HG02571 (cell line): ENCODE measurements around the gene SLC8A1.

ENCODE experiments used
- ATAC-seq: cut with Tn5 transposase; IDR thresholded peaks from one replicate; pipeline ENCODE4 v1.9.1; 2021; ENCODE audit warnings: mild to moderate bottlenecking, moderate library complexity; ENCODE audit not compliant: unreplicated experiment

SLC8A1 gene

GRCh38 chr2:40451918-40452605 lies at the start of gene SLC8A1:
Gene SLC8A1 (minus strand): TSS chr2:40452090.
- ATAC-seq = no peak

DNA sequence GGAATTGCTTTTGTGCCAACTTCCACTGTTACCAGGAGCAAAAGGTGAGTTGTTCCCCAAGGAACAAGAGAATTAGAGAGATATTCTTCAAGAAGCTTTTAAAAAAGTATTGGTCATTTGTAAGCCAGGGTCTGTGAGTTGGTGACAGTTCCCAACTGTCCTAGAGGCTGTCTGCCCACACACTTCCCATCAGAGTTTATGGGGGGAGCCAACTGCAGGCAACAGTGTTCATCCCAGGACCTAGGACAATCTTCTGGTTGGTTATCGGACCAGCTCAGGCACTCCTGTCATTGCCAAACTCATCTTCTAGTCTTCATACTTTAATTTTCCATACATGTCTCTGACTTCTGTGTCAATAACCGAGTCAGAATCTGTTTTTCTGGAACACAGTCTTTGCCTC lies 47.5 kb upstream of the SLC8A1 start:
- no peak for ATAC-seq

DNA sequence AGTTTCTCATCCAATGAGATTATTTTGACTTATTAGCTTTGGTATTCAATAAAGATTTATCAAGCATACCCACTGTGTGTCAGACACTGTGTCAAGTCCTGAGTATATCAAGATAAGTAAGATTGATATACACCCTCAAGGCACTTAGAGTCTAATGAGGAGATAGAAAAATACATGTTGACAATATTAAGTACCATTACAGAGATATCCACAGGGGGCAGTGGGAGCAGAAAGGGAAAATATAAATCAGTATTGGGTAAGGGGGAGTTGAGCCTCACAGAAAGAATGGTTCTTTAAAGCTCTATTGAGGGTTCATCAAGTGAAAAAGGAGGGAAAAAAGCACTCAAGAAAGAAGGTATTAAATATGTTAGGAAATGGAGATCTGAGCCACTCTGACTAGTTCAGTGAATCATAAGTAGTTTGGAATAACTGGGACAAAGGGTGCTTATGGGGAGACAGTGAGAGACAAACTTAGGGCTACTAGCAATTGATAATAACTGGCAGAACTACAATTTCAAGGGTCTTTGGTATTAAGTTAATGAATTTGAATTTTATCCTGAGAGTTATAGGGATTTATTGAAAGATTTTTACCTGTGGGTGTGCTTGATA lies 45.5 kb upstream of the SLC8A1 start:
- ATAC-seq = no peak

- ATAC-seq = no peak
These were observed 37.7 kb upstream of the SLC8A1 start for GRCh38 chr2:40489678-40489960.

DNA sequence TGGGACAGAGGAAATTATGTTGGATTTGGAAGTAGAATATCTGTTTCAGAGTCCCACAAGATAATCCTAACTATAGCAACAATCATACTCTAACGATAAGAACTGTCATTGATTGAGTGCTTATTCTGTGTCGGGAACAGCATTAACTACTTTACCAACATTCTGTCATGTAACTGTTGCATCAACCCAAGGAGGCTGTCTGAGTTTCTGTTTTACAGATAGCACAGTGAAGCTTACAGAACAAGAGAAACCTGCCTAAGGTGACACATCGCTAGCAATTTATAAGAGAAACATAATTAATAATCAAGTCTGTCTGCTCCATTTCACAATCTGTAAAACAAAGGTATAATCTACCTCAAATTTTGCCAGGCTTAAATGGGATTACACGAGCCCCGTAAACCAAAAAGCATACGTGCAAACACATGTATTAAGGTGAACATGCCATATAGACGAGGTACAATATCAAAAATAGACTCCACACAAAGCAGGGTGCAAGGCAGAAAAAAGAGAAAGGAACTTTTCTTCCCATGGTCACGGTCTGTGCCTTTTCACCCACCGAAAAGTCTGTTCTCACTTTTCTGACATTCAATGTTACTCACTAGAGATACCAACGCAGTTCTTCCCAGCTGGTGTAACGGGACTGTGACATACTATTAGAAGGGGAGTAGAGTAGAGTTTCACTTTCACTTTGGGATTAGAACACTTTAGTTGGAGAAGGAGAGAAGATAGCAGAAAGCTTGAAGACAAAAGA lies 37.2 kb upstream of the SLC8A1 start:
- ATAC-seq = no peak

DNA sequence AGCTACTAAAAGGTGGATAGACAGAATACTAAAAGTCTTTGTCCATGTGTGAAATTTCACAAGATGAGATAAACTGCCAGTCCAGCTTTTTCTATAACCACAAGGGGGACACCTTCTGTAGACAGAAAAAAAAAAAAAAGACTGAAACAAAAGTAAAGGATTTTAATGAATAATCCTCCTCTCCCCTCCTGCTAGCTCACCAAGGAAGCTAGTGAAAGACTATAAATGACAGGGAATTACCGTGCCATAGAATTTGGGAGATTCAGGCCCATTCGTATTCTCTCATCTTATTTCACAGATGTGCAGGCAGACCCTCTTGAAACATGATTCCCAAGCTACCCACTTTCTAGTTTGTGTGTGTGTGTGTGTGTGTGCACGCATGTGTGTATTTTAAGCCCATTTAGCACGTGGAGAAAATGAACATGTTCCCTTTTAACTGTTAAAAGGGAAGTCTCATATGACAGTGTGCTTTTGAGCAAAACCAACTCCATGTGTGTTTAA lies 36.3 kb upstream of the SLC8A1 start:
- no peak for ATAC-seq

GRCh38 chr2:40487602-40488001 lies 35.7 kb upstream of the SLC8A1 start:
- ATAC-seq = no peak

- ATAC-seq = no peak
These were observed 34.0 kb upstream of the SLC8A1 start for GRCh38 chr2:40485854-40486253.

DNA sequence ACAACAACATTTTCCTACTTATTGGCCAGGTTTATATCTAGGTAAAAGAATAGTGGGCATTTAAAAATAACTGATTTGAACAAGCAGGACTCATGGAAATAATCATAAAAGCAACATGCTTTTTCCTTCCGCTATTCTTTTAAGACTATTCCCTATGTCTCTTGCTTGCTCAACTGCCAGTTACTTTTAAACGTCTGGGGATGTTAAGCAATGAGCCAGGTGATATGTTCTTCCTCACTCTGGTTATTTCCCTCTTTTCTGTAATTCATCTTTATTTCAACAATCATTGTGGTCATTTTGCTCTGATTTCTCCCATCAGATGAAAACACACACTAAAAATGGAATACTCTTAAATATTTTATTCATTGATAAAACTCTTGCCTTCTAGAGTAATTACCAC lies 33.4 kb upstream of the SLC8A1 start:
- ATAC-seq = no peak

DNA sequence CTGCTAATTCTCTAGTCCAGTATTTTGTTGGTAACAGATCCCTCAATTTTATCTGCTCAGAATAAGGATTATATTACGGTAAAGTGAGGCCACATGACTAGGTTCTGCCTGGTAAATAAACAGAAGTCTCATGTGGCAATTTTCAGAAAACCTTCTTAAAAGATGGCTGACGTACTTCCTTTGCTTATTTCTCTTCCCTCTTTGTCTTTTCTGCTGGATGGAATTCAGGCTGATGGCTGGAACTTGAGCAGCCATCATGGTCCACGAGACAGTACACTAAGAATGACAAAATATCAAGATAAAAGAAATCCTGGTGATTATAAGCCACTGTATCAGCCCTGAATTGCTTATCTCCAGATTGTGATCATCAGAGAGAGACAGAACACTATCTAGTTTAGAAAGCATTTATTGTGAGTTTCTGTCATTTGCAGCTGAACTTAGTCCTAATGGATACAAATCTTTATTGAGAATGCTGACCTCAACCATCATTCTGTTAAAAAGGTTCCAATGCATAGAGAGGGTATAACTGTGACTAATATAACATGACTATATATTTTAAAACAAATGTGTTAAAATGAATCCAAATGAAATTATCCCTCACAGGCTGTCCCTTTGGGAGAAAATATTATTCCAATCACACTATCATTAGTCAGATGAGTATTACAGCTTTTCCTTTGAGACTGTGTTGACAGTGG lies 31.8 kb upstream of the SLC8A1 start:
- no peak for ATAC-seq

- no peak for ATAC-seq
These were observed 28.7 kb upstream of the SLC8A1 start for GRCh38 chr2:40480596-40480995.

DNA sequence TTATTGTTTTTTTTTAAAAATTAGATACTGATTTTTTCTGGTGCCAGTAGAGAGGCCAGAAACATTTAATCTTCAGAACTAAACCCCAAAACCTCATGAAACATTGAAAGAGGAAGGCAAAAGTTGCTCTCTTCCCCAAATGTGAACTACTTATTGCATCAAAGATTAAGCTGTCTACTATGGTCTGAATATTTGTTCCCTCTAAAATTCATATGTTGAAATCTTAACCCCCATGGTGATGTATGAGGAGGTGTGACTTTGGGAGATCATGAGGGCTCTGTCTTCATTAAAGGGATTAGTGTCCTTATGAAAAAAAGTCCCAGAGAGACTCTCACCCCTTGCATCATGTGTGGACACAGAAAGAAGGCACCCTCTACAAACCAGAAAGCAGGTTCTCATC lies 28.2 kb upstream of the SLC8A1 start:
- no peak for ATAC-seq

DNA sequence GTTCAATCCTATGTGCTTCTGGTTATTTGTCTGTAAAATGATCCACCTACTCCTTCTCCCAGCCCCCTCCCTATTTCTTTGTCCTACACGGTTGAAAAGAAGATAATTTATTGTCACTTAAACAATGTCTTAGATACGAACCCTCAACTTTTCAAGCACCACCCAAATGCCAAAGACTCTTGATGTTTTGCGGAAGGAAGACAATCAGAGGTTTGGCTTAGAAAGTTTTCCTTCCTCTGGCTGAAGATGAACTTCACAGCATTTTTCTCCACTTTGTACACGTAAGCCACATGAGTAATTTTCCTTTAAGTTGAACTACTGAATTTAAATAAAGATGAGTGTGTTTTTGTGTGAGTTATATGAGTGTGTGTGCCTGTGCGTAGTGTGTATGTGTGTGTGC lies 25.5 kb upstream of the SLC8A1 start:
- ATAC-seq = no peak

DNA sequence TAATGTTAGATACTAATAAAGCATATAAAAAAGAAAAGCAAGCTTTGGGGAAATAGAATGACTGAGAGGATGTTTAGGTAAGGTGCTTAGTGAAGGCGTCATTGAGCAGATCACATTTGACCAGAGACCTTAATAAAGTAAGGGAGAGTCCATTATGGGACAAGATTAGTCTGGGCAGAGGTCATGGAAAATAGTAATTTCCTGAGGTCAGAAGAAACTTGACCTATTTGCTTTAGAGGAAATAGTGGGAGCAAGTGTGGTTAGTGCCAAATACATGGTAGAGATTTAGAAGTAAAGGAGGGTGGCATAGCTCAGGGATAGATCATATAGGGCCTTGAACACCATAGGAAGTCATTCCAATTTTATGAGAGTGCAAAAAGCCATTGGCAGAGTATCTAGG lies 24.5 kb upstream of the SLC8A1 start:
- no peak for ATAC-seq

DNA sequence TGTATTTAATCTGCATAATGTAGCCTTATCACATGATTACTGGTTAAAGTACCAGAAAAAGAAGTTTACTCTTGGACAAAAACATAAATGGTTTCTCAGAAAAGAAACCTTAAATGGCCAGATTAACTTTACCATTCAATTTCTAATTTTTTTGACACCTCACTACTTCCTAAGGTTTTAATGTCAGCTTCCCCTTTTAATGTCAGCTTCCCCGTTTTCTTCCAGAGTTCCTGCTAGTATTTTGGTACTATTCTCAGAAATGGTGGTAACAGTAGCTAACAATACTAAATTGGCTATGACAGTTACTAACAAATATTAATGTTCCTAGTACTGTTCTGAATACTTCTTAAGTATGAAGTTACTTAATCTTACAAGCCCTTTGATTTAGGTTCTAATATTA lies 22.4 kb upstream of the SLC8A1 start:
- ATAC-seq = no peak

- no peak for ATAC-seq
These were observed 20.0 kb upstream of the SLC8A1 start for GRCh38 chr2:40471866-40472265.

DNA sequence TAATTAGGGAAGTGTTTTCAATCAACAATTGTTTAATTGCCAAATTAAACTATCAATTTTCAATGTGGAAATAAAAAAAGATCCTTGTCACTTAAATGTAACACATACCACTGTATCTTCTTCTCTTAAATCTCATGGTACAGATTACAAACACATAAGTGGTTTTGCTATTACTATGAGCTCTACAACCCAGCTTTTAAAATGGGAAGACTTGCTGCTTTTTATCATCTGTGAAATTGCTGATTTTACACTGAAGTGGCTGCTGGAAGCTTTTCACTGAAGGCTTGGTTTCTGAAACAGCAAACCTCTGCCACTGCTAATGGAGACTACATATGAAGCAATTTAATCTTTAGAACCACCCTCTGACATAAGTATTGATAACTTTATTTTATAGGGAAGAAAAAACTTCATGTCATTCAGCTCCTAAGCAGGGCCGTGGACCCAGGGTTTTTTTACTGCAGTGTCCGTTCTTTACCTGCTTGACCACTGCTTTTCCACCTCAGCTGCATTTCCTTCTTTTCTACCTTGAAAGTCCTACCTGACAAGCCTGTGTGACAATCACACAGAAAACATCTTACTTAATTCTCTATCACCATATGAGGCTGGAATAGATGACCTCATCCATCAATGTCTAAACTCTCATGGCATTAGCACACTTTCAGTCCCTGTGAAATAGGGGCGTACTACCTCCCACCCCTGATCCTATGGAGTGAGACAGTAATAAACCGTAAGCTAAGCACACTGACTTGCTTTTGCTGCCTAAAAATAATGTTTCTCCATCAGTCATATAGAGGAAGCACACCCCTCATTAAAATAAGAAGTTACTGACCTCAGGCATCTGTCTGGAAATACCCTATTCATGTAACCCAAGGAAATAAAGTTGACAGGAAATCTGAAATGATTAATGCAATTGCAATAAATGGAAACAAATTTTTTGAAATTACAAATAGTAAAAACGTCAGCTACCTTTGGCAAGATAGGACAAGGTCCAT lies 19.2 kb upstream of the SLC8A1 start:
- no peak for ATAC-seq

DNA sequence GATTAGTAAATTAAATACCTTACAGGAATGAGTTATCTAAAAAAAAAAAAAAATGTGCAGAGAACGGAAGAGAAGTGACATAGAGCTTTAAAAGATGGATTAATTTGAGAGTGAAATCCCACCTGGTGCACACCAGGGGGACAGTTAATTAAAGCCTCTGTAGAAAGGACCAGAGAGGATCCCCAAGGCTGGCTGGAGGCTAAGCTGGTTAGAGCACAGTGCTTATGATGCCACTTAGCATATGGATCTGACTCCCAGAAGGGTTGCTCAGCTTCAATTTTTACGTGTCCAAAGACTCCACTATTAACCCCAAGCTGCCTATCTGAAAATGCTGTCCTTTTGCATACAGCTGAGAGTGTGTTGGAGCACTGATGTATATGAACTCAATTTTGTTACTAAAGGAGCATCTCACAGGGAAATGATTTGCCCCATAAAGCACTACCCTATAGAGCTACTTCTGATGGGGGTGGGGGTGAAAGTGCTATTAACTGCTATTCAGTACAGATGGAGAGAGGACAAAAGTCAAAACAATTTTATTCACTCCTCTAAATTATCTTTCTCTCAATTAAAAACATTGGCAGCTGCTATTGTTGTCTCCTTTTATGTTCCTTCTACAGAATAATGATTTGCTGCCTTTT lies 15.2 kb upstream of the SLC8A1 start:
- no peak for ATAC-seq

DNA sequence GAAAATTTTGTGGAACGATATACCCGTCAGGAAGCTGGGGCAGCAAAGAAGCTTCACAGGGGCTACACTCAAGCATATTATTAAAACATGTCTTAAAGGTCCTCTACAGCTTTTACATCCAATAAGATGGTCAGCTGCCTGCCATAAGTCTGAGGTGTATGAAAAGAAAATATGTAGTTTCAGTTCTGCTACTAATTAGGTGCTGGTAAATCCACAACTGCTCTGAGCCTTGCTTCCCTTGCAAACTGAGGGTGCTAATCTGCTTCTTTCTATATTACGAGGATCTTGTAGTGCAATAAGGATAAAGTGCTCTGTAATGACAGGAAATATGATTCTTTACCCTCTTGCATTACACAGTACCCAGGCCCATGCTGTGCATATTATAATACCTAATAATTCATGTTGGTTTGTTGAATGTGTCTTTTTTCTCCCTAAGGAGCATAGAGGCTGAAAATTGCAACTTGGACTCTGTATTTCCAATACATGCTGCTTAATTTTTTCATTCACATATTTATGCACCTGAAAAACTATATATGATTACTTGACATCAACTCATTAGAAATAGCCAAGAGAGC lies 14.5 kb upstream of the SLC8A1 start:
- ATAC-seq = no peak

GRCh38 chr2:40463112-40463511 lies 11.2 kb upstream of the SLC8A1 start:
- no peak for ATAC-seq
